Aorta (tissue), 5 donors: ENCODE results near the gene ARPIN. TPM values are rescaled to one million over a fixed set of nuclear protein-coding genes. Genes with fewer than 3 reads are reported as not detected.

ENCODE experiments used
- ATAC-seq: fragments of 200-7000 bp; cut with Tn5 transposase; one replicate; pipeline ENCODE4 v1.9.1; 2022; ENCODE audit warnings: moderate library complexity; ENCODE audit not compliant: low FRiP score
- DNase-seq, 2 donors: peaks; one replicate each; pipeline ENCODE4 v3.0.0-alpha.2; 2020
- H3K27ac ChIP-seq, 2 donors: one replicate each; pipeline ENCODE4 v1.5.1; 2013; ENCODE audit warnings: low read length in 2 of 2, mild to moderate bottlenecking in 2 of 2, moderate library complexity in 2 of 2, control low read depth in 1 of 2, inconsistent platforms in 1 of 2, low read depth in 1 of 2
- H3K27me3 ChIP-seq, 2 donors: one replicate each; pipeline ENCODE4 v1.6.1; 2013; ENCODE audit warnings: control low read depth in 1 of 2, low read length in 1 of 2, mild to moderate bottlenecking in 1 of 2, moderate library complexity in 1 of 2; ENCODE audit not compliant: insufficient read depth in 2 of 2, control insufficient read depth in 1 of 2
- H3K36me3 ChIP-seq, 2 donors: one replicate each; pipeline ENCODE4 v1.6.1; 2013; ENCODE audit warnings: control low read depth in 1 of 2, low read length in 1 of 2, mild to moderate bottlenecking in 1 of 2; ENCODE audit not compliant: insufficient read depth in 2 of 2, control insufficient read depth in 1 of 2
- H3K4me1 ChIP-seq, 2 donors: one replicate each; pipeline ENCODE4 v1.6.1; 2013; ENCODE audit warnings: low read length in 2 of 2, control low read depth in 1 of 2, mild to moderate bottlenecking in 1 of 2, moderate library complexity in 1 of 2; ENCODE audit not compliant: insufficient read depth in 2 of 2, control insufficient read depth in 1 of 2
- H3K4me3 ChIP-seq, 2 donors: one replicate each; pipeline ENCODE4 v1.5.1; 2013; ENCODE audit warnings: low read length in 2 of 2, control low read depth in 1 of 2, mild to moderate bottlenecking in 1 of 2
- H3K9me3 ChIP-seq: one replicate; pipeline ENCODE4 v1.6.1; 2013; ENCODE audit warnings: mild to moderate bottlenecking, low read length; ENCODE audit not compliant: control insufficient read depth
- WGBS, 2 donors: extraction: QIAGEN DNeasy Blood & Tissue Kit; methylation state at CpG; one replicate each; pipeline ENCODE4 v1.1.7; 2013; 5-methylcytosine and 5-hydroxymethylcytosine counted together
- intact Hi-C, 2 donors: fragments of 100-400 bp; cut with DNase I; formaldehyde crosslinking; loops; one replicate each; pipeline versions ENCODE4 v1.14.2 to v1.15.0; 2022
- polyA plus RNA-seq, 2 donors: library from polyadenylated mRNA; stranded (reverse); fragments of 200-250 nt; gene quantifications; one replicate each; pipeline ENCODE4 v1.2.3, GENCODE V29; 2013
- total RNA-seq, 2 donors: library from RNA; stranded (reverse); fragmentation: NEBNext Ultra II Directional; extraction: Animal tissue kit (Norgen Biotek cat#: 25700); gene quantifications; one replicate each; pipeline ENCODE4 v1.2.1, GENCODE V29; 2021
- donor health status: healthy with polysubstance abuse.
- donor health status: Bipolar disorder and iron deficiency.
- donor health status: DM: no; HTN: no; CAD: no.
- donor health status: DM: no; HTN: no; CAD: no.
- donor health status: DM: yes; HTN: yes; CAD: no.

The ARPIN gene
- total and polyA plus RNA-seq, 4 donors: 9.8 to 35.4 (median 14.7) TPM

GRCh38 chr15:89904519-89904918 lies 8.2 kb downstream of the ARPIN start:
- DNase-seq: no peak
- no peak overlapping the region for H3K4me3 ChIP-seq
- intact Hi-C loops: no loop called here
- 93 to 100% methylated on average over 3 to 5 of the region's 5 CpGs for WGBS, 2 donors
- no peaks in the 10 kb centered on the region for H3K4me1 ChIP-seq
- ATAC-seq: no peak
- no peaks in the 10 kb centered on the region for H3K27me3 ChIP-seq
- H3K36me3 ChIP-seq: peaks cover 0 to 4% of the 10 kb centered on the region in 2 donors
- H3K27ac ChIP-seq: no peak overlapping the region
- H3K9me3 ChIP-seq: no peaks in the 10 kb centered on the region

GRCh38 chr15:89903858-89904130 lies 9.0 kb downstream of the ARPIN start:
- Histone ChIP-seq H3K27me3 (no peaks in the 10 kb centered on the region), H3K9me3 (no peaks in the 10 kb centered on the region), H3K36me3 (peaks cover 0 to 4% of the 10 kb centered on the region in 2 donors), H3K4me3 (no peak overlapping the region), H3K27ac (no peak overlapping the region), H3K4me1 (no peaks in the 10 kb centered on the region)
- ATAC-seq (no peak), DNase-seq (no peak)
- intact Hi-C loops: no loop called here
- WGBS, 2 donors: 93 to 94% methylated on average over 10 to 11 of the region's 11 CpGs

GRCh38 chr15:89903015-89903857 lies 9.5 kb downstream of the ARPIN start:
- H3K27ac ChIP-seq: no peak overlapping the region
- ATAC-seq (no peak), DNase-seq (no peak)
- H3K36me3 ChIP-seq: peaks cover 0 to 4% of the 10 kb centered on the region in 2 donors
- no peak overlapping the region for H3K4me3 ChIP-seq
- intact Hi-C loops: no loop called here
- 95 to 97% methylated on average over 15 of the region's 15 CpGs for WGBS, 2 donors
- H3K9me3 ChIP-seq: no peaks in the 10 kb centered on the region
- no peaks in the 10 kb centered on the region for H3K4me1 ChIP-seq
- no peaks in the 10 kb centered on the region for H3K27me3 ChIP-seq

- Histone ChIP-seq H3K27me3 (no peaks in the 10 kb centered on the region), H3K9me3 (no peaks in the 10 kb centered on the region), H3K27ac (no peak overlapping the region), H3K4me3 (no peak overlapping the region), H3K36me3 (peaks cover 0 to 1% of the 10 kb centered on the region in 2 donors), H3K4me1 (no peaks in the 10 kb centered on the region)
- DNase-seq (no peak), ATAC-seq (no peak)
- intact Hi-C loops: no loop called here
- 73 to 77% methylated on average over 6 of the region's 6 CpGs for WGBS, 2 donors
These were observed 11.9 kb downstream of the ARPIN start for GRCh38 chr15:89900849-89901248.

GRCh38 chr15:89899951-89900567 lies 12.7 kb downstream of the ARPIN start:
- ATAC-seq: no peak
- intact Hi-C loops: no loop called here
- no peaks in the 10 kb centered on the region for H3K4me1 ChIP-seq
- WGBS, 2 donors: 81 to 92% methylated on average over 3 of the region's 3 CpGs
- no peak for DNase-seq
- no peak overlapping the region for H3K27ac ChIP-seq
- H3K4me3 ChIP-seq: no peak overlapping the region
- H3K27me3 ChIP-seq: no peaks in the 10 kb centered on the region
- H3K36me3 ChIP-seq: peaks cover 0 to 1% of the 10 kb centered on the region in 2 donors
- H3K9me3 ChIP-seq: no peaks in the 10 kb centered on the region

GRCh38 chr15:89899295-89899945 lies 13.3 kb downstream of the ARPIN start:
- Histone ChIP-seq H3K27ac (no peak overlapping the region), H3K36me3 (no peaks in the 10 kb centered on the region), H3K4me3 (no peak overlapping the region), H3K4me1 (no peaks in the 10 kb centered on the region), H3K27me3 (no peaks in the 10 kb centered on the region), H3K9me3 (no peaks in the 10 kb centered on the region)
- WGBS, 2 donors: 84 to 85% methylated on average over 12 of the region's 12 CpGs
- no peak for ATAC-seq
- no peak for DNase-seq
- intact Hi-C loops: no loop called here

- DNase-seq: no peak
- ATAC-seq: no peak
- no peaks in the 10 kb centered on the region for H3K36me3 ChIP-seq
- H3K4me1 ChIP-seq: no peaks in the 10 kb centered on the region
- intact Hi-C loops: no loop called here
- H3K4me3 ChIP-seq: no peak overlapping the region
- 85 to 87% methylated on average over 7 of the region's 7 CpGs for WGBS, 2 donors
- no peaks in the 10 kb centered on the region for H3K9me3 ChIP-seq
- no peak overlapping the region for H3K27ac ChIP-seq
- H3K27me3 ChIP-seq: no peaks in the 10 kb centered on the region
These were observed 14.0 kb downstream of the ARPIN start for GRCh38 chr15:89898614-89899294.

GRCh38 chr15:89898146-89898545 lies 14.6 kb downstream of the ARPIN start:
- Histone ChIP-seq H3K9me3 (no peaks in the 10 kb centered on the region), H3K27ac (no peak overlapping the region), H3K36me3 (no peaks in the 10 kb centered on the region), H3K27me3 (no peaks in the 10 kb centered on the region), H3K4me1 (no peaks in the 10 kb centered on the region), H3K4me3 (no peak overlapping the region)
- no peak for DNase-seq
- intact Hi-C loops: no loop called here
- WGBS, 2 donors: 70 to 72% methylated on average over 2 of the region's 2 CpGs
- no peak for ATAC-seq
